Measurements from ENCODE around the gene DDX20.

DDX20 gene

GRCh38 chr1:111747947-111748346 lies 7.8 kb upstream of the DDX20 start:
- no peak for DNase-seq

GRCh38 chr1:111749628-111750027 lies 6.1 kb upstream of the DDX20 start:
- no peak for DNase-seq

DNA sequence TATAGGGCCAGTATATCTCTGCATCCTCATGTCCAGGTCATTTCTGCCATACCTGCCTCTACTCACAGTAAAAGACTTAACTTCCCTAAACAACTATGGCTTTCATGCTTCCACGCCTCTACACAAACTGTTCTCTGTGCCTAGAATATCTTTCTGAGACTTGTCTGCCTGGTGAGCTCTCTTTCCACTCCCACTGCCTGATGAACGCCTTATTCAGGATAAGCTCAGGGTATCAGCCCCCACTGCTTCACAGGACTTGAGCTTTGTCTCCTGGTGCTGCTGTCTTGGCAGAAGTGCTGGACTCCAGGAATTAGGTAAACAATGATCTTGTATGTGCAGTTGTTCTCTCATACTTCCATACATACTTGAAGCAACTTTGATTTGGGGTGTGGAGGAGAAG lies 4.8 kb upstream of the DDX20 start:
- no peak for DNase-seq

- DNase-seq: no peak
Measured at GRCh38 chr1:111751906-111752575, 3.7 kb upstream of the DDX20 start.

DNA sequence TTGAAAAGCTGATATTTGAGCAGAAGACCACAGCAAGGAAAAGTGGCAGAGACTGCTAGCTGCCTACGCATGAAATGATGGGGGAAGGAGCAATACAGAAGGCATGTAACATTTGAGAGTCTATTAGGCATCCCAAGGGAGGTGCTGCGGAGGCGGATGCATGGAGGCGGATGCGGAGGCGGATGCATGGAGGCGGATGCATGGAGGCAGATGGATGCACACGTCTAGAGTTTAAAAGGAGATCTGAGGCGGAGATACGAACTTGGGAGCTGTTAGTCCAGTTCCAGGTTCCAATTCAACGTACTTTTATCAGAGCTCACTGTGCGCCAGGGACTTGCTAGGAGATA lies 744 bp upstream of the DDX20 start:
- peak; percentile 66 for DNase-seq

DNA sequence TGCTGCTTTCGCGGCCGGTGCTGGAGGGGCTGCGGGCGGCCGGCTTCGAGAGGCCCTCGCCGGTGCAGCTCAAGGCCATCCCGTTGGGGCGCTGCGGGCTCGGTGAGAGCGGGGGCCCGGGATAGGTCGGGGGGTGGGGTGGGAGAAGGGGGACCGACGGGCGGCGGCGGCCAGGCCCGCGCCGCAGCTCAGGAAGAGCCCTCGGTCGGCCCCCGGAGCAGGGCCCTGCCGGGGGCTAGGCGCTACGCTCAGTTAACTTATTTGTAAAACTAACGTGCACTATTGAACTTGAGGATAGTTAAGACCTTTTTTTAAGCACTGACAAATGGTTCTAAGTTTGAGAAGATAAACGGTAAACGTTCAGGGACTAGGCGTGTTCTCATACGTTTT lies 418 bp downstream of the DDX20 start:
- DNase-seq: no peak

DNA sequence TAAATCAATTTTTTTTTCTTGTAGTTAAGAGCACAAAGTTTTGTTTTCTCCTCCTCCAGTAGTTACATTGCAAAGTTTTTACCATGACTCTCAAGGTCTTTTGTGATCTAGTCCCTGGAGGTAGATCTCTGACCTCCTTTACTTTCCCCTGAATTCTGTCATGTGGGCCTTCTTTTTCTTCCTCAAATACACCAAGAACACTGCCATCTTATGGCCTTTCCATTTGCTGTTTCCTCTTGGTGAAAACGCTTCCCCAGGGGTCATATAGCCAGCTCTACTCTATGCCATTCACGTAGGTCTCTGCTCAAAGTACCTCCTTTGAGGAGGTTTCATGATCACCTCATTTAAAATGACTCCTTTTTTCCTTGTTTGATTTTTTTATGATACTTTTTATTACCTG lies 2.7 kb downstream of the DDX20 start:
- no peak for DNase-seq

GRCh38 chr1:111761717-111762116 lies 6.0 kb downstream of the DDX20 start:
- DNase-seq: no peak

- no peak for DNase-seq
Measured at GRCh38 chr1:111762332-111762731, 6.6 kb downstream of the DDX20 start.

DNA sequence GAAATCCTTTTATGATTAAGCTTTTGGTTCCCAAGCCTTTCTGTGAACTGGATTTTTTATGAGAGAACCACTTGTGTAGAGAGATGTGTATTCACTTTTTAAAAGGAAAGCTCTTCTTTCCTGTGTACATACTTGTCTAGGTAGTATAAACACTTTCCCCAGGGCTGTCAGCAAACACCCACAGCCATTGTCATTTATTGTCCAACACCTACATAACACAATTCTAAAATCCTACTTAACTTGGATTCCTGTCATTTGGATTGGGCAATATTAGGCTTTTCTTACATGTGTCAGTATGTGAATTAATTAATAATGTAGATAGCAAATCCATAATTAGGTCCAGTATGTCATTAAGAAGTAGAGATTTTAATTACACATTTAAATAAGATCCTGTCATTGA lies 12.3 kb downstream of the DDX20 start:
- DNase-seq: no peak

- no peak for DNase-seq
Measured at GRCh38 chr1:111768625-111769024, 12.9 kb downstream of the DDX20 start.

DNA sequence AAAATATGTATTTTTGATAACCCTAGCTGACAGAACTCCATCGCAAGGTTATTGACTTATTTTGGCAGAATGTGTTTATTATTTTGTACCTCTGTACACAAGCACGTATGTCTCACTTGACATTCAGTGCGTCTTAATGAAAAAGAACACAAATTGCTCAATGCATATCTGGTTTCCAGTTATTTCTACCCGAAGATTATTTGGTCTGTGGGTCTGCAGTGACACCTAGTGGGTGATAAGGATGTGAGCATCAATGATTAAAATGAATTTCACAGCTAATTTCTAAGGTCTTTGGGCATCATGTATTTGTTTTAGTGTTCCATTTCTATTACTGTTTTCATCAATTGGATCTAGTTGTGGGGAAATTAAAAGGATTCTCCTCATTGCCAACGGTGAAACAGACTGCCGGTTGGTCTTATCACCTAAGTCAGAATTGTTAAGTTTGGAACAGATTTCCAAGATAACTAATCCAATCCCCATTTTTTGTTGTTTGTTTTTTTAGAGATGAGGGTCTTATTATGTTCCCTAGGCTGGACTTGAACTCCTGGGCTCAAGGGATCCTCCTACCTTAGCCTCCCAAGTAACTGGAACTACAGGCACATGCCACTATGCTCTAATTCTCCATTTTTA lies 13.9 kb downstream of the DDX20 start:
- peak; percentile 66 for DNase-seq

- DNase-seq: no peak
Measured at GRCh38 chr1:111770916-111771315, 15.2 kb downstream of the DDX20 start.

DNA sequence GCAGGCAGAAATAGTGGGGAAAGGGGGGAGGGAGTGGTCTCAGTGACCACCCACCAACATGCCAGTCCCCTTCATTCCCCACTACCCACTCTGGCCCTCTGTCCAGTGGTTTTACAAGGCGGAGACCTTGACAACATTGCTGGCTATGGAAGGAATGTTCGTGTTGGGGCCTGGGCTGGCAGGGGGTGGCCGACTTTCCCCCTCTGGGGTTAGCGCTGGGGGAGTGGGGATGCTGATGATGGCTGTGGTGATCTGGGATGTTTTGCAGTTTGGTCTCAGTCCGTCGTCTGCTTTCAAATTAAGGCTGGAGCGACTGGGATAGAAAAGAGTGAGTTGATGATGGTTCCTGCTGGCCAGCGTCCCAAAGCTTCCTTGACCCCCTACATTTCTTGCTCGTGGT lies 20.3 kb downstream of the DDX20 start:
- DNase-seq: peak; percentile 45

DNA sequence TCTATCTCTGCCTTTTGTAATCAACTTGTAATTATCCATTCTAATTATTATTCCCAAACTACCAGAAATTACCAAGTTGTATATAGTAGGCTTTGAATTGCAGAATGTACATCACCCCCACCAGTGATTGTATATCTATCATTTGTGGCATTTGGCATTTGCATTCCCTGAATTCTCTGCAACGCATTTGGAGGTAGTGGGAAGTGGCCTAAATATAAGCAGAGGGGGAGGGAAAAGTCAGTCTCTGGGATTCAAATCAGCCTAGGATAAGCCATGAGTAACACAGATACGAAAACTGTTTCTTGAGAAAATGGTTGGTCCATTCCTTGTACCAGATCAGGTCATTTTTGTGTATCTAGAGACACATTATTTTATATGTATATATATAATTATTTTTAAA lies 20.7 kb downstream of the DDX20 start:
- DNase-seq: peak; percentile 84

DNA sequence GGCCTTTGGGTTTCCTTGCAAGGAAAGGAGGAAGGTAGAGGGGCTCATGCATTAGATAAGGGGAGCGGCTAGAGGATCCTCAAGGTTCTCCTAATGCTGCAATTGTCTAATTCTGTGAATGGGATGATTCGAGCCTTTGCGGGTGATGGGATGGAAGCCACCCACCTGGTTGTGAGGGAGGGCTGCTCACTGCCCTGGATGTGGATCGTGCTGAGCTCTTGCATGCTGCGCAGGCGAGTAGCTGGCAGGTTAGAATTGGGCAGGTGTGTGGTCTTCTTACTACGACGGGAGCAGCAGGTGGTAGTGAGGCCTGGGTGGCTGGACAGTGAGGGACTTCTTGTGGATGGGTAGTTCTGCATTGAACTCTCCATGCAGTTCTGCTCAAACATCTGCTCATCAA lies 21.2 kb downstream of the DDX20 start:
- DNase-seq: no peak

DNA sequence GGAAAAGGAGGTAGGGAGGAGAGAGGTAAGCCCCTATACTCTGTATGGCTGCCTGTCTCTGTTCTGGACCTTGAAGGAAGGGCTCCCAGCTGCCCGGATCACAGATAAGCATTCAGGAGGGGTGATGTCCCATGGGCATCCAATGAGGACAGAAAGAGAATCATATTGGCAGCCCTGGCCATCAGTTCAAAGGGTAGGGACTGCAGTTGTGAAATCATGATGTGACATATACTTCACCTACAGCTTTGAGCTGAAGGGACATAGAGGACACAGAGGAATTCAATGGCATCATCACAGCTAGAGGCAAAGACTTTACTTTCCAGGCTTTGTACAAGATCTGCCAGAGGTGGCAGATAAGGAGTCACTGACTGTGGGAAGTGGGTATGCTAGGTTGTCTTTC lies 21.6 kb downstream of the DDX20 start:
- DNase-seq: no peak

- DNase-seq: no peak
Measured at GRCh38 chr1:111778066-111778465, 22.4 kb downstream of the DDX20 start.

DNA sequence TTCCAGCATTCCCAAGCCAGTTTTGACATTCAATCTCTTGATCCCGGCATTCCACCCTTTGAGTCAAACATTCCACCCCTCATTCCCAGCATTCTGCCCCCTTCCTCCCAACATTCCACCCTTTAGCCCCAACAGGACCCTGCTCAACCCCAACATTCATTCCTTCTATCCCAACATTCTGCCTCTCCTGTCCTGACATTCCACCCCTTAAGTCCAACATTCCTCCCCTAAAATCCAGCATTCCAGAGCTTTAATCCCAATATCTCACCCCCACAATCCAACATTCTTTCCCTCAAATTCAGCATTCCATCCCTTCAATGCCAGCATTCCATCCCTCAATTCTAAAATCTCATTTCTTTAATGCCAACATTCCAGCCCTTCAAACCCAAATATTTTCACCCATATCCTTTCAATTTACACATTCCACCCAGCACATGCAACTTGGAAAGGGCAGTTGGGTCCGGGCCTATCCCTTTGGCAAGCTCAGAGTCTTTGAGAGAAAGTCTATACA lies 22.9 kb downstream of the DDX20 start:
- DNase-seq: peak; percentile 88

DNA sequence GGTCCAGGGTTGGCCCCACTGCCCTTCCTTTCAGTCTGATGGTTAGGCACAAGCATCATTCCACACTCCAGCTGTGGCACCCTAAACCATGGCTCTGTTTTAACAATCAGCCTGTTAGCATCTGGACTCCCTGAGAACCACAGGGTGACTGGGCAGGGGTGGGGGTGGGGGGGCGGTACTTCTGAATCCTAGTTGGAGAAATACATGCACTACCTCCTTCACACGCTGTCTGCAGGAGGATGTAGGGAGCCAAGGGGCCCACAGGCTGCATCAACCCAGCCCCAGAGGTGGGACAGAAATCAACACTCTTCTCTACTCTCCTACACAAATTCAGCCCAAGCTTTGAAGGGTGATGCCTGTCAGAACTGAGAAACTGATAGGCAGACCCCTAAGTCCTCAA lies 23.8 kb downstream of the DDX20 start:
- DNase-seq: no peak

- DNase-seq: no peak
Measured at GRCh38 chr1:111784273-111784901, 28.7 kb downstream of the DDX20 start.

GRCh38 chr1:111786669-111787207 lies 31.0 kb downstream of the DDX20 start:
- DNase-seq: no peak

DNA sequence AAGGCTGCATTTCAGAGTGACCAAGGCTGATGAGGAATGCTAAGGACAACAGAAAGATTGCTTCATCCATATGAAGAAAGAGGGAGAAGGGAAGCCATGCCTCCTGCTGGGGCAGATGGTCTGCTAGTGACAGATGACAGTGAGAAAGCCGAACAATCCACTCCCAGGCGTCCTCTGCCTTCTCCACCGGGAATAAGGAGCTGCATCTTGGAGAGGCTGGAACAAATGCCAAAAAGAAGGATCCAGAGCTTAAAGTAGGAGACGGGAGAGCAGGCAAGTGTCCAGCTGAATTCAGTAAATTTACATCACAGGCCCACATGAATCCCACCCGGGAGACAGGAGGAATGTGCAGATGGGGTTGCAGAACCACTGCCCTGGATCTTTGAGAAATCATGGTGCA lies 33.4 kb downstream of the DDX20 start:
- DNase-seq: peak; percentile 59
